AG20443 (cell line): ENCODE measurements around the gene FAM120AOS.
"Not testable (repeated sequence)": the region's sequence is repeated elsewhere in the genome, so short reads cannot be mapped to it uniquely, and the experiment has no call there.

Experiments
- DNase-seq: peaks from one replicate; pipeline ENCODE4 v3.0.0; 2012; ENCODE audit warnings: low spot score, mixed read lengths

Gene FAM120AOS

DNA sequence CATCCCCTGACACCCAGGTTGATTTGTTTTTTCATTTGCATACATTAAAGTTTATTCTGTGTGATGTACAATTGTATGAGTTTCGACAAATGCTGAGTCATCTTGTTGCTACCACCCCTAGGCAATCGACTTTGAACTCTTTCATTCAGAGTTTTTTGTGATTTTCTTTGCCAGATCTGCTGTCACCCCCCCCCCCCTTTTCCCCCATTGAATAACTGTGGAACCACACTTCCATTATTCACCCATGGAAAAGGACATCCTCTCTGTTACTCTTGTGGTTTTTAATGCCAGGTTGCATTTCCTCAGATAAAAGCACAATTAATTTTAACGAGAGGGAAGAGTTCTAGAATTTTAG lies 13.7 kb upstream of the FAM120AOS start:
- no peak for DNase-seq

DNA sequence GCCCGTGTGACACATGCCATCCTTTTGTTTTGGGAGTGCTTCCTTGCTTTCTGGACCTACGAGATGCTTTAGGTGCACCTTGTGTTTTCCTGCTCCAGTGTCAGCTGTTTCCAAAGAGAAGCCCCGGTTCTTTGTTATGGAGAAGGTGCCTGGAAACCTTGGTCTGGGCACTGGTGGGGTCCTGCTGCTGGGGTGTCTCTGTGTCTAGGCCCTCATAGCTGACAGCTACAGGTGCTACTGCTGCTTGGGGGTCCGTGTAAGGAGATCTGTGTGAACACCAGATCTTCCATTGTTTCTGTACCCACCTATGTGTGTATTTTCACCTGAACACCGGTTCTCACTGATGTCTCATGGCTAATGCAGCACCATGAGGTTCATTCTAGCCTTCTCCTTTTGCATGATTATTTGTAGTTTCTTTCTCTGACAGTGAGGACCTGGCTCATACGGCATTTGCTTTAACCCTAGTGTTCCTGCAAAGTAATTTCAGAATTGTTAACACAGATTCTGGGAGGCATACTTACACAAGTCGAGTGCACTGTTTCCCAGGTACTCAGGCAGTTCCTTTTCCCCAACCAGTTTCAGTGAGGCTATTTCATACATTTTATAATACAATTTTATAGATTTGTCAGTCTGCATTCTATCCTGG lies 13.2 kb upstream of the FAM120AOS start:
- no peak for DNase-seq

DNA sequence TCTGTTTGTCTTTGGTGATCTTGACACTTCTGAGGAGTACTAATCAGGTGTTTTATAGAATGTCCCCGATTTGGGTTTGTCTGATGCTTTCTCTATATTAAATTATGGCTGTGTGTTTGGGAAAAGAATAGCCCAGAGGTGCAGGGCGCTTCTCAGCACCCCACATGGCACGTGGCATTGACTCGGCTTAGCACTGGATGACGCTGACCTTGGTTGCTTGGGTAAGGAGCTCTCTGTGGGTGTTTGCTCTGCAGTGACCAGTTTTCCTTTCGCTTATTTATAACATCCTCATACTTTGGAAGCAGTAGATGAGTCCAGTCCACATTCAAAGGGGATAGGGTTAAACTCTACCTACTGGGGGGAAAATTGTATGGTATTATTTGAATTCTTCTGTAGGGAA lies 12.5 kb upstream of the FAM120AOS start:
- no peak for DNase-seq

GRCh38 chr9:93464876-93465275 lies 11.5 kb upstream of the FAM120AOS start:
- DNase-seq: no peak

GRCh38 chr9:93464395-93464794 lies 11.0 kb upstream of the FAM120AOS start:
- no peak for DNase-seq

- no peak for DNase-seq
Measured at GRCh38 chr9:93463638-93464248, 10.4 kb upstream of the FAM120AOS start.

GRCh38 chr9:93461821-93462220 lies 8.4 kb upstream of the FAM120AOS start:
- no peak for DNase-seq

DNA sequence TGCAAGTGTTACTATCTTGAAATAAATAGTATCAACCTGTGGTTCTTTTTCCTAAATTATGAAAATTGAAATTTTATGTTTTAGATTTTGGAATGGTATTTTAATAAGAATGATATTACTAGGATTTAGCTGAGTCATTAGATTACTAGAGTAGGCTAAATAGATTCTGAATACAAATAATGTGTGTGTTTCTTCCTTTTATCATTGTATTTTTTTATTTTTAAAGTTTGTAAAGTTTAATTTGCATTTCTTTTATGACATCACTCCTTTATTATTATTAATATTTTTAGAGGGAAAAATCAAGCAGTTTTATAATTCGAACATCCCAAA lies 8.0 kb upstream of the FAM120AOS start:
- DNase-seq: no peak

GRCh38 chr9:93460689-93461413 lies 7.5 kb upstream of the FAM120AOS start:
- no peak for DNase-seq

DNA sequence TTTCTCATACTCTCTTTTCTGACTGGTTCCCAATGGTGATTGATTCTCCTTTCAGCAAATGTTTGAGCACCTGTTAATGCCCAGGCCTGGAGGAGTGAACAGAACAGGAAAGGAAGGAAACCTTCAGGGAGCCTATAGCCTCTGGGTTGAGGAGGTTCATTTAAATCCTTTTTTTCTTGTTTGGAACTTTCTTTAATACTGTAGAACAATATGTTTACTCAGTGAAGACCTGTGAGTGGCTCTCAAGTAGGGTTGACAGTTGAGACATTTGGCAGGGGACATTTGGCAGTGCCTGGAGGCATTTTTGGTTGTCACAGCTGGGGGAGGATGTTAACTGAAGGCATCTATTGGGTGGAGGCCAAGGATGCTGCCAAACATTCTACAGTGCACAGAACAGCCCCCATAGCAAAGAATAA lies 6.1 kb upstream of the FAM120AOS start:
- DNase-seq: no peak

DNA sequence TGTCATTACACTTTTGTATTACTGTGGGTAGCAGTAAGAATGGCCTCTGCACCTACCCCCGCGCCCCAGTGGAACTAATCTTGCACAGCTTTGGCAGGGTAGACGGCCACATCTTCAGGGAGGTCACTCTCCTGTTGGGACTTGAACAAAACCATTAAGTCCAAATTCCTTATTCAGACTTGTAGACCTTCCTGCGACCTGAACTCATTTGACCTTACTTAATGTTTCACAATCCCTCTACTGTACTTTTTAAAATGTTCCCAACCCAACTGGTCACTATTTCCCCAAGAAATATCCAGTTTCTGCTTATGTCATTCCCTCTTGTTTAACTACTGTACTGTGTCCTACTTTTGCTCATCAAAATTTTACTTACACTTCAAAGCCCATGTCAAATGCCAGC lies 5.3 kb upstream of the FAM120AOS start:
- no peak for DNase-seq

GRCh38 chr9:93457006-93457405 lies 3.6 kb upstream of the FAM120AOS start:
- DNase-seq: no peak

GRCh38 chr9:93456504-93456903 lies 3.1 kb upstream of the FAM120AOS start:
- no peak for DNase-seq

- DNase-seq: no peak
Measured at GRCh38 chr9:93456022-93456421, 2.6 kb upstream of the FAM120AOS start.

DNA sequence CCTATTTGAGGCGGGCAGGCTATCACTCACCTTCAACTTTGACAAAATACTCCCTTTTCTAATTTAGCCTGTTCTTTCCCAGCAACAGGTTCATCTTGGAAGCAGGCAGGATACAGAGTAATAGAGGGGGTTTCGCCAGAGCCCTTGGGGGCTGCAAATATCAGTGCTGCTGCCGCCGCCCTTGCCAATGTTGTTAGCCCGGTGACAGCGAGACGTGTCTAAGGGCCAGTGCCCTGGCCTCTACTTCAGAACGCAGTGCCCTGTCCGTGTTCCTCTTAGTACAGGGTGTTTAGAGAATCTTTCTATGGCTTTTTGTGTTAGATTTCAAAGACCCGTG lies 703 bp downstream of the FAM120AOS start:
- no peak for DNase-seq

GRCh38 chr9:93451849-93452709 lies 1.3 kb downstream of the FAM120AOS start:
- peak; percentile 38 for DNase-seq

- peak; percentile 95 for DNase-seq
Measured at GRCh38 chr9:93450945-93451815, 2.2 kb downstream of the FAM120AOS start, which contains the start of gene FAM120A. FAM120A (plus strand) TSS chr9:93451685; CDS start chr9:93451916, 231 bp downstream.

- DNase-seq: no peak
Measured at GRCh38 chr9:93447655-93448054, 5.7 kb downstream of the FAM120AOS start.

GRCh38 chr9:93446073-93446472 lies 7.3 kb downstream of the FAM120AOS start:
- no peak for DNase-seq

DNA sequence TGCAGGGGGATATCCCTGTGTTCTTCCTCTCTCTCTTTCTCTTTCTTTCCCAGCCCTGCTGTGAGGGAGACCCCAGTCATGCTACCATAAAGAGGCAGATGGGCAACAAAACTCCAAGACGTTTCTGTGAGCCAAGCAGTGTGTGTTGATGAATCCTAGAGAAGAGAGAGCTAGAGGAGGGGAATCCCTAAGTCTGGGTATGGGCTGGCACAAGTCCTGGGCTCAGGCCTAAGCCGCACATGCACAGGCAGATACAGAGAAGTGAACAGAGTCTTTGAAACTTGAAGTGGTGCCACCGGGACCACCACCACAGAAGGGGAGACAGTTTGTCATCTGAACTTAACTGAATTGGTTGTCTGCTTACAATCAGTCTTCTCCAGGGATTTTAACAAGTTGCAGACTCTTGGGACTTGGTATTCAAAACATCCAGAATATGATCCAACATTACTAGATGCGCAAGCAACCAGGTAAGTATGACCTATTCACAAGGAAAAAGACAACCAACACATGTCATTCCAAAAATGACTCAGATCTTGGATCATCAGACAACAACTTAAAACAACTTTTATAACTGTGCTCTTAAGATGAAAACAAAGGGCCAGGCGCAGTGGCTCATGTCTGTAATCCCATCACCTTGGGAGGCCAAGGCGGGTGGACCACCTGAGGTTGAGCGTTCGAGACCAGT lies 12.3 kb downstream of the FAM120AOS start:
- no peak for DNase-seq

- DNase-seq: not testable (repeated sequence)
Measured at GRCh38 chr9:93439301-93439700, 14.1 kb downstream of the FAM120AOS start.
